GM23338 (cell line): Measurements from ENCODE around the gene NDC80. TPM values are rescaled to one million over a fixed set of nuclear protein-coding genes. Genes with fewer than 3 reads are reported as not detected.

Experiments
- ATAC-seq: fragments of 200-7000 bp; cut with Tn5 transposase; 3 replicates; pipeline ENCODE4 v1.9.1; 2020
- DNase-seq: peaks from one replicate; pipeline ENCODE4 v3.0.0-alpha.2; 2015; ENCODE audit warnings: low spot score
- H2AFZ ChIP-seq: fragments of 200-600 bp; sonication (generic); 2 replicates; pipeline ENCODE4 v1.8.0; 2016; ENCODE audit warnings: antibody characterized with exemption, mild to moderate bottlenecking, moderate library complexity
- H3F3A ChIP-seq: fragments of 200-600 bp; sonication (generic); replicated peaks from 2 replicates; pipeline ENCODE4 v1.8.0; 2017; ENCODE audit warnings: antibody characterized with exemption, mixed run types, low read depth
- H3K27ac ChIP-seq: fragments of 200-600 bp; sonication (generic); 2 replicates; pipeline ENCODE4 v1.6.1; 2016; ENCODE audit warnings: low read depth
- H3K27me3 ChIP-seq: fragments of 200-600 bp; sonication (generic); 2 replicates; pipeline ENCODE4 v1.8.0; 2016; ENCODE audit warnings: mild to moderate bottlenecking, mixed run types, moderate library complexity; ENCODE audit not compliant: insufficient read depth
- H3K36me3 ChIP-seq: fragments of 200-600 bp; sonication (generic); 2 replicates; pipeline ENCODE4 v1.8.0; 2016; ENCODE audit warnings: mild to moderate bottlenecking; ENCODE audit not compliant: insufficient read depth
- H3K4me1 ChIP-seq: fragments of 200-600 bp; sonication (generic); 2 replicates; pipeline ENCODE4 v1.8.0; 2016; ENCODE audit warnings: mild to moderate bottlenecking, moderate library complexity; ENCODE audit not compliant: insufficient read depth
- H3K4me2 ChIP-seq: fragments of 200-600 bp; sonication (generic); 2 replicates; pipeline ENCODE4 v1.7.1; 2017; ENCODE audit warnings: mixed run types
- H3K4me3 ChIP-seq: fragments of 200-600 bp; sonication (generic); 2 replicates; pipeline ENCODE4 v1.6.1; 2016; ENCODE audit warnings: mixed run types
- H3K79me2 ChIP-seq: fragments of 200-600 bp; sonication (generic); replicated peaks from 2 replicates; pipeline ENCODE4 v1.8.0; 2017; ENCODE audit warnings: mild to moderate bottlenecking; ENCODE audit not compliant: insufficient read depth
- H3K9me2 ChIP-seq: fragments of 200-600 bp; sonication (generic); 2 replicates; pipeline ENCODE4 v1.8.0; 2017; ENCODE audit not compliant: insufficient read depth
- H4K20me1 ChIP-seq: fragments of 200-600 bp; sonication (generic); replicated peaks from 2 replicates; pipeline ENCODE4 v1.8.0; 2017; ENCODE audit warnings: mild to moderate bottlenecking; ENCODE audit not compliant: insufficient read depth
- H3K27ac Mint-ChIP-seq: 2 replicates; pipeline ENCODE4 v1.8.0; 2020; ENCODE audit warnings: inconsistent platforms, mild to moderate bottlenecking, moderate library complexity, mixed read lengths
- H3K27me3 Mint-ChIP-seq: 3 replicates; pipeline ENCODE4 v1.8.0; 2022; ENCODE audit warnings: low read depth, mild to moderate bottlenecking, moderate library complexity, mixed read lengths, inconsistent platforms; ENCODE audit not compliant: insufficient read depth, poor library complexity
- H3K36me3 Mint-ChIP-seq: 3 replicates; pipeline ENCODE4 v1.8.0; 2021; ENCODE audit warnings: low read depth, mild to moderate bottlenecking, inconsistent platforms, moderate library complexity, mixed read lengths
- H3K4me1 Mint-ChIP-seq: 3 replicates; pipeline ENCODE4 v1.8.0; 2020; ENCODE audit warnings: mild to moderate bottlenecking, inconsistent platforms, mixed read lengths
- H3K4me3 Mint-ChIP-seq: 3 replicates; pipeline ENCODE4 v1.8.0; 2021; ENCODE audit warnings: moderate library complexity, mild to moderate bottlenecking, inconsistent platforms, mixed read lengths
- H3K9me3 Mint-ChIP-seq: 3 replicates; pipeline ENCODE4 v1.8.0; 2020; ENCODE audit warnings: moderate library complexity, mild to moderate bottlenecking, inconsistent platforms, mixed read lengths
- CREB1 ChIP-seq: fragments of 250-450 bp; sonication (Bioruptor Pico); IDR thresholded peaks from 2 replicates; pipeline ENCODE4 v1.5.0; 2020; ENCODE audit warnings: low read depth, mild to moderate bottlenecking, moderate library complexity
- CTCF ChIP-seq, 2 experiments: fragments of 200-600 bp in 1 of 2; sonication (generic) in 1 of 2; conservative IDR thresholded peaks; 2 replicates each; pipeline versions ENCODE4 v1.5.1 to v1.6.1; 2016 to 2017; ENCODE audit warnings: antibody characterized with exemption in 2 of 2, low read depth in 2 of 2, mild to moderate bottlenecking in 2 of 2, moderate library complexity in 1 of 2
- EZH2phosphoT487 ChIP-seq: fragments of 200-600 bp; sonication (generic); IDR thresholded peaks from one replicate; pipeline ENCODE4 v1.8.1; 2018; ENCODE audit warnings: antibody characterized with exemption; ENCODE audit not compliant: unreplicated experiment
- JUNB ChIP-seq: IDR thresholded peaks from one replicate; pipeline ENCODE4 v1.6.1; 2016; ENCODE audit warnings: antibody characterized with exemption; ENCODE audit not compliant: unreplicated experiment
- NANOG ChIP-seq: IDR thresholded peaks from 2 replicates; pipeline ENCODE4 v1.6.1; 2016; ENCODE audit warnings: antibody characterized with exemption, borderline replicate concordance
- POLR2AphosphoS5 ChIP-seq: IDR thresholded peaks from 2 replicates; pipeline ENCODE4 v1.6.1; 2016; ENCODE audit warnings: antibody characterized with exemption, low read depth
- REST ChIP-seq: IDR thresholded peaks from one replicate; pipeline ENCODE4 v1.6.1; 2018; ENCODE audit warnings: antibody characterized with exemption; ENCODE audit not compliant: unreplicated experiment
- STAT1 ChIP-seq: IDR thresholded peaks from one replicate; pipeline ENCODE4 v1.6.1; 2016; ENCODE audit warnings: antibody characterized with exemption; ENCODE audit not compliant: unreplicated experiment
- ZNF114 ChIP-seq: fragments of 250-450 bp; sonication (Bioruptor Pico); IDR thresholded peaks from 2 replicates; pipeline ENCODE4 v1.5.0; 2020; ENCODE audit warnings: mild to moderate bottlenecking, moderate library complexity
- ZNF331 ChIP-seq: fragments of 250-450 bp; sonication (Bioruptor Pico); IDR thresholded peaks from 2 replicates; pipeline ENCODE4 v1.5.0; 2020; ENCODE audit warnings: low read depth, mild to moderate bottlenecking, moderate library complexity
- ZNF462 ChIP-seq: fragments of 250-450 bp; sonication (Bioruptor Pico); IDR thresholded peaks from 2 replicates; pipeline ENCODE4 v1.5.0; 2020; ENCODE audit warnings: mild to moderate bottlenecking, moderate library complexity
- polyA plus RNA-seq: library from polyadenylated mRNA; unstranded; fragments of >200 nt; fragmentation: Nextera tagmentation; extraction: Ambion mirVana; gene quantifications from 2 replicates; pipeline ENCODE4 v1.2.1, GENCODE V29; 2016
- total RNA-seq: library from RNA; depleted of rRNA; stranded (reverse); fragments of >200 nt; shearing (Covaris generic); gene quantifications from 2 replicates; pipeline ENCODE4 v1.2.3, GENCODE V29; 2014

NDC80 gene
- total and polyA plus RNA-seq, 2 experiments from 2014 or later = 36.6 to 58.4 TPM

- no peak for DNase-seq
- no peak overlapping the region for H3K4me3 ChIP-seq
- no peak overlapping the region for H2AFZ ChIP-seq
- H3K9me2 ChIP-seq = no peaks in the 10 kb centered on the region
- H3K27ac ChIP-seq = no peak overlapping the region
- H3K36me3 ChIP-seq = no peaks in the 10 kb centered on the region
- H3K4me1 ChIP-seq = no peaks in the 10 kb centered on the region
- Mint-ChIP-seq H3K4me3 (no peak overlapping the region), H3K36me3 (no peaks in the 10 kb centered on the region), H3K27me3 (peaks cover 2% of the 10 kb centered on the region), H3K9me3 (no peaks in the 10 kb centered on the region), H3K4me1 (no peaks in the 10 kb centered on the region), H3K27ac (no peak overlapping the region)
- H3F3A ChIP-seq = no peaks in the 10 kb centered on the region
- TF ChIP-seq JUNB = no peak
- no peak for TF ChIP-seq CTCF (conservative IDR thresholded peaks at IDR 0.05; ENCODE audit: low read depth in 2 of 2)
- no peak for TF ChIP-seq POLR2AphosphoS5
- TF ChIP-seq STAT1 = no peak
- no peak for TF ChIP-seq REST
- TF ChIP-seq CREB1 (CRISPR knock-in tag) = no peak
- TF ChIP-seq ZNF331 (CRISPR knock-in tag) = no peak
- no peak for TF ChIP-seq EZH2phosphoT487
- TF ChIP-seq ZNF462 (CRISPR knock-in tag) = no peak
- no peak for TF ChIP-seq ZNF114 (CRISPR knock-in tag)
- TF ChIP-seq NANOG = no peak
- no peaks in the 10 kb centered on the region for H3K27me3 ChIP-seq
- H3K4me2 ChIP-seq = no peak overlapping the region
- H3K79me2 ChIP-seq = no peaks in the 10 kb centered on the region
- H4K20me1 ChIP-seq = no peaks in the 10 kb centered on the region
- ATAC-seq = no peak
Measured at GRCh38 chr18:2642771-2643170, 71.4 kb downstream of the NDC80 start.
